Calu3 (cell line): ENCODE results near the gene HFE. TPM values are rescaled to one million over a fixed set of nuclear protein-coding genes. Genes with fewer than 3 reads are reported as not detected.

Experiments
- BruUV-seq: library from RNA; stranded (reverse); fragments of 400-500 nt; replicated peaks from 2 replicates; lab custom pipeline; 2021; lab: Mats Ljungman, UMichigan
- CTCF ChIA-PET: fragments of 300-600 bp; sonication (Branson Sonifier 250); formaldehyde crosslinking; loops from one replicate; lab custom pipeline; 2022; ENCODE audit warnings: antibody characterized with exemption; lab: Charles Lee
- DNase-seq: peaks from one replicate; pipeline ENCODE4 v3.0.0; 2022
- H3K27ac Mint-ChIP-seq: one replicate; pipeline ENCODE4 v1.8.0; 2022; ENCODE audit warnings: mixed read lengths; ENCODE audit not compliant: unreplicated experiment
- H3K27me3 Mint-ChIP-seq: one replicate; pipeline ENCODE4 v1.8.0; 2022; ENCODE audit warnings: mixed read lengths; ENCODE audit not compliant: unreplicated experiment
- H3K36me3 Mint-ChIP-seq: one replicate; pipeline ENCODE4 v1.8.0; 2022; ENCODE audit warnings: mild to moderate bottlenecking, moderate library complexity, mixed read lengths; ENCODE audit not compliant: insufficient read depth, unreplicated experiment
- H3K4me1 Mint-ChIP-seq: one replicate; pipeline ENCODE4 v1.8.0; 2022; ENCODE audit warnings: mild to moderate bottlenecking, low read depth, mixed read lengths; ENCODE audit not compliant: unreplicated experiment
- H3K4me3 Mint-ChIP-seq: one replicate; pipeline ENCODE4 v1.8.0; 2022; ENCODE audit warnings: mild to moderate bottlenecking, low read depth, moderate library complexity, mixed read lengths; ENCODE audit not compliant: unreplicated experiment
- H3K9me3 Mint-ChIP-seq: one replicate; pipeline ENCODE4 v1.8.0; 2022; ENCODE audit warnings: low read depth, mixed read lengths; ENCODE audit not compliant: unreplicated experiment
- CTCF ChIP-seq: fragments of 200-600 bp; IDR thresholded peaks from one replicate; pipeline ENCODE4 v1.8.0; 2022; ENCODE audit warnings: antibody characterized with exemption; ENCODE audit not compliant: unreplicated experiment
- intact Hi-C: fragments of 100-400 bp; cut with micrococcal nuclease; formaldehyde crosslinking; loops from one replicate; pipeline ENCODE4 v1.10.0; 2022; ENCODE audit not compliant: unreplicated experiment
- total RNA-seq: library from RNA; stranded (reverse); gene quantifications from 2 replicates; pipeline ENCODE4 v1.2.3, GENCODE V29; 2022

The HFE gene
- total RNA-seq, 1 experiment from 2014 or later: 24.9 TPM

GRCh38 chr6:26136321-26136720, 49.1 kb downstream of the HFE start:
- intact Hi-C loops: no loop called here
- Mint-ChIP-seq H3K4me3 (no peak overlapping the region), H3K36me3 (peaks cover 35% of the 10 kb centered on the region), H3K4me1 (peaks cover 28% of the 10 kb centered on the region), H3K9me3 (no peaks in the 10 kb centered on the region), H3K27me3 (no peaks in the 10 kb centered on the region), H3K27ac (no peak overlapping the region)
- no TSS peak for BruUV-seq
- CTCF ChIA-PET: interaction anchor here (0.5 kb wide), 1 partner anchor 10 kb away, joined by 4 read pairs; no protein-coding TSS in a partner anchor
- no peak for DNase-seq
- no peak for TF ChIP-seq CTCF

GRCh38 chr6:26140254-26140966, 53.2 kb downstream of the HFE start:
- CTCF ChIA-PET: no interaction called here
- Mint-ChIP-seq H3K4me3 (no peak overlapping the region), H3K9me3 (no peaks in the 10 kb centered on the region), H3K4me1 (peaks cover 14% of the 10 kb centered on the region), H3K27ac (no peak overlapping the region), H3K36me3 (peaks cover 8% of the 10 kb centered on the region), H3K27me3 (no peaks in the 10 kb centered on the region)
- no TSS peak for BruUV-seq
- intact Hi-C loops: no loop called here
- TF ChIP-seq CTCF: no peak
- no peak for DNase-seq

- CTCF ChIA-PET: no interaction called here
- Mint-ChIP-seq H3K9me3 (no peaks in the 10 kb centered on the region), H3K36me3 (peaks cover 8% of the 10 kb centered on the region), H3K27me3 (no peaks in the 10 kb centered on the region), H3K4me3 (no peak overlapping the region), H3K27ac (no peak overlapping the region), H3K4me1 (peaks cover 12% of the 10 kb centered on the region)
- DNase-seq: no peak
- intact Hi-C loops: no loop called here
- BruUV-seq: no TSS peak
- TF ChIP-seq CTCF: no peak
These were observed 53.7 kb downstream of the HFE start for GRCh38 chr6:26140967-26141294.

GRCh38 chr6:26141378-26141904, 54.2 kb downstream of the HFE start:
- BruUV-seq: no TSS peak
- Mint-ChIP-seq H3K9me3 (no peaks in the 10 kb centered on the region), H3K4me1 (peaks cover 7% of the 10 kb centered on the region), H3K4me3 (no peak overlapping the region), H3K27me3 (no peaks in the 10 kb centered on the region), H3K27ac (no peak overlapping the region), H3K36me3 (peaks cover 8% of the 10 kb centered on the region)
- intact Hi-C loops: no loop called here
- CTCF ChIA-PET: no interaction called here
- DNase-seq: no peak
- no peak for TF ChIP-seq CTCF
